Smooth muscle cell (in vitro differentiated cells): Measurements from ENCODE around the gene KCNQ1. TPM values are rescaled to one million over a fixed set of nuclear protein-coding genes. Genes with fewer than 3 reads are reported as not detected.

ENCODE experiments used
- DNase-seq: peaks from one replicate; lab custom pipeline; 2025; ENCODE audit not compliant: unreplicated experiment; lab: John Stamatoyannopoulos, UW
- H2AFZ ChIP-seq: fragments of 200-600 bp; sonication (generic); 2 replicates; pipeline ENCODE4 v1.6.0; 2016; ENCODE audit warnings: antibody characterized with exemption, low read depth, mild to moderate bottlenecking
- H3F3A ChIP-seq: fragments of 200-600 bp; sonication (generic); 2 replicates; pipeline ENCODE4 v1.6.0; 2017; ENCODE audit warnings: antibody characterized with exemption, low read depth
- H3K27ac ChIP-seq: fragments of 200-600 bp; sonication (generic); 2 replicates; pipeline ENCODE4 v1.5.1; 2016; ENCODE audit warnings: low read depth, mild to moderate bottlenecking
- H3K27me3 ChIP-seq: fragments of 200-600 bp; sonication (generic); 2 replicates; pipeline ENCODE4 v1.6.1; 2016; ENCODE audit warnings: low read depth, mild to moderate bottlenecking
- H3K36me3 ChIP-seq: fragments of 200-600 bp; sonication (generic); 2 replicates; pipeline ENCODE4 v1.5.1; 2016; ENCODE audit warnings: low read depth
- H3K4me1 ChIP-seq: fragments of 200-600 bp; sonication (generic); 2 replicates; pipeline ENCODE4 v1.5.1; 2016; ENCODE audit warnings: low read depth
- H3K4me2 ChIP-seq: fragments of 200-600 bp; sonication (generic); 2 replicates; pipeline ENCODE4 v1.6.0; 2016; ENCODE audit warnings: mild to moderate bottlenecking
- H3K4me3 ChIP-seq: fragments of 200-600 bp; sonication (generic); 2 replicates; pipeline ENCODE4 v1.5.1; 2016; ENCODE audit warnings: mild to moderate bottlenecking
- H3K79me2 ChIP-seq: fragments of 200-600 bp; sonication (generic); 2 replicates; pipeline ENCODE4 v1.6.0; 2016; ENCODE audit warnings: low read depth, mild to moderate bottlenecking
- H3K9ac ChIP-seq: fragments of 200-600 bp; sonication (generic); 2 replicates; pipeline ENCODE4 v1.6.0; 2016; ENCODE audit warnings: low read depth
- H3K9me3 ChIP-seq: fragments of 200-600 bp; sonication (generic); replicated peaks from 2 replicates; pipeline ENCODE4 v1.5.1; 2016; ENCODE audit warnings: low read depth
- H4K20me1 ChIP-seq: fragments of 200-600 bp; sonication (generic); 2 replicates; pipeline ENCODE4 v1.6.0; 2016; ENCODE audit warnings: low read depth
- WGBS: methylation state at CpG from one replicate; pipeline ENCODE4 v1.1.7; 2016; ENCODE audit warnings: low lambda C conversion rate; 5-methylcytosine and 5-hydroxymethylcytosine counted together
- polyA plus RNA-seq: library from polyadenylated mRNA; unstranded; fragments of >200 nt; fragmentation: Nextera tagmentation; extraction: Ambion mirVana; gene quantifications from 2 replicates; pipeline ENCODE4 v1.2.1, GENCODE V29; 2016
- total RNA-seq: library from RNA; depleted of rRNA; stranded (reverse); fragments of >200 nt; gene quantifications from 2 replicates; pipeline ENCODE4 v1.2.3, GENCODE V29; 2014
- TF ChIP-seq, protein P1 (sequence below): fragments of 200-600 bp; sonication (generic); IDR thresholded peaks from 2 replicates; pipeline ENCODE4 v1.5.1; 2017; ENCODE audit warnings: borderline replicate concordance, mild to moderate bottlenecking, antibody characterized with exemption; ENCODE audit not compliant: insufficient read depth, poor library complexity, severe bottlenecking

Gene KCNQ1
- total and polyA plus RNA-seq, 2 experiments from 2014 or later, result 1.3 to 2.3 TPM

DNA sequence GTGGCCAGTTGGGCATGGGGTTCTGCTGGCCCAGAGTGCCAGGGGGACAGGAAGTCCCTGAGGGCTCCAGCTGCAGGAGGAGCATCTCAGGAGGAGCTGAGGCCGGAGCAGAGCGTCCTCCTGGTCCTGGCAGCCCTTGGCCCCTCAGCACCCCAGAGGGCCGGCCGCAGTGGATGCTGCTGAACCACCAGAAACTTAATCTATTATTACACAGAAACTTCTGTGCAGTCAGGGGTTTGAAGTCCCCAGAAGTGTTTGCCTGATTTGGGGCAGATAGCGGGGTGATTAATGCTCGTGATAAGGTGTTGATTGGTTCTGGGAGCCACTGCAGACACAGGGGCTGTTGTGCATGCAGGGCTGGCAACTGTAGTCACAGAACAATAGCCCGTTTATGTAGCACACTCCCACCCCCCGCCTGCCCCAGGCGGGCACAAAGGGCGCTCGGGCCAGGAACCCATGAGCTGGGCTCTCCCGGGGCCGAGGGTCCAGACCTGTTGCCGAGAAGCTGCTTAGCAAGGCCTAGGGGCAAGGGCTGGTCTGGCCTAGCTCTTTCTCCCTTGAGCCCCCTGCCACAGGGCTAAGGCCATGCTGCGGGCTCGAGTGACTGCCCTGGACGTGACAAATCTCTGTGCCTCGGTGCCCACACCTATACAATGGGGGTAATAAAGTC, 284.0 kb downstream of the KCNQ1 start:
- H2AFZ ChIP-seq, result no peak overlapping the region
- H3K27me3 ChIP-seq, result no peaks in the 10 kb centered on the region
- H4K20me1 ChIP-seq, result no peaks in the 10 kb centered on the region
- H3K9me3 ChIP-seq, result no peaks in the 10 kb centered on the region
- TF ChIP-seq, protein P1, sequence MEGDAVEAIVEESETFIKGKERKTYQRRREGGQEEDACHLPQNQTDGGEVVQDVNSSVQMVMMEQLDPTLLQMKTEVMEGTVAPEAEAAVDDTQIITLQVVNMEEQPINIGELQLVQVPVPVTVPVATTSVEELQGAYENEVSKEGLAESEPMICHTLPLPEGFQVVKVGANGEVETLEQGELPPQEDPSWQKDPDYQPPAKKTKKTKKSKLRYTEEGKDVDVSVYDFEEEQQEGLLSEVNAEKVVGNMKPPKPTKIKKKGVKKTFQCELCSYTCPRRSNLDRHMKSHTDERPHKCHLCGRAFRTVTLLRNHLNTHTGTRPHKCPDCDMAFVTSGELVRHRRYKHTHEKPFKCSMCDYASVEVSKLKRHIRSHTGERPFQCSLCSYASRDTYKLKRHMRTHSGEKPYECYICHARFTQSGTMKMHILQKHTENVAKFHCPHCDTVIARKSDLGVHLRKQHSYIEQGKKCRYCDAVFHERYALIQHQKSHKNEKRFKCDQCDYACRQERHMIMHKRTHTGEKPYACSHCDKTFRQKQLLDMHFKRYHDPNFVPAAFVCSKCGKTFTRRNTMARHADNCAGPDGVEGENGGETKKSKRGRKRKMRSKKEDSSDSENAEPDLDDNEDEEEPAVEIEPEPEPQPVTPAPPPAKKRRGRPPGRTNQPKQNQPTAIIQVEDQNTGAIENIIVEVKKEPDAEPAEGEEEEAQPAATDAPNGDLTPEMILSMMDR, result no peak
- H3K79me2 ChIP-seq, result no peaks in the 10 kb centered on the region
- 71% methylated on average over 18 of the region's 18 CpGs for WGBS
- no peak overlapping the region for H3K9ac ChIP-seq
- H3F3A ChIP-seq, result no peaks in the 10 kb centered on the region
- H3K4me2 ChIP-seq, result no peak overlapping the region
- DNase-seq, result no peak
- H3K36me3 ChIP-seq, result no peaks in the 10 kb centered on the region
- H3K4me1 ChIP-seq, result no peaks in the 10 kb centered on the region
- no peak overlapping the region for H3K27ac ChIP-seq
- no peak overlapping the region for H3K4me3 ChIP-seq

GRCh38 chr11:2729841-2730240, 285.0 kb downstream of the KCNQ1 start:
- H3K79me2 ChIP-seq, result no peaks in the 10 kb centered on the region
- H3K27me3 ChIP-seq, result no peaks in the 10 kb centered on the region
- no peak overlapping the region for H2AFZ ChIP-seq
- H3K27ac ChIP-seq, result no peak overlapping the region
- no peaks in the 10 kb centered on the region for H3K36me3 ChIP-seq
- DNase-seq, result no peak
- H3K4me3 ChIP-seq, result no peak overlapping the region
- peaks cover 3% of the 10 kb centered on the region for H3K4me1 ChIP-seq
- WGBS, result 95% methylated on average over 9 of the region's 9 CpGs
- H4K20me1 ChIP-seq, result no peaks in the 10 kb centered on the region
- TF ChIP-seq, protein P1, result no peak
- H3K4me2 ChIP-seq, result no peak overlapping the region
- no peaks in the 10 kb centered on the region for H3K9me3 ChIP-seq
- no peaks in the 10 kb centered on the region for H3F3A ChIP-seq
- no peak overlapping the region for H3K9ac ChIP-seq

DNA sequence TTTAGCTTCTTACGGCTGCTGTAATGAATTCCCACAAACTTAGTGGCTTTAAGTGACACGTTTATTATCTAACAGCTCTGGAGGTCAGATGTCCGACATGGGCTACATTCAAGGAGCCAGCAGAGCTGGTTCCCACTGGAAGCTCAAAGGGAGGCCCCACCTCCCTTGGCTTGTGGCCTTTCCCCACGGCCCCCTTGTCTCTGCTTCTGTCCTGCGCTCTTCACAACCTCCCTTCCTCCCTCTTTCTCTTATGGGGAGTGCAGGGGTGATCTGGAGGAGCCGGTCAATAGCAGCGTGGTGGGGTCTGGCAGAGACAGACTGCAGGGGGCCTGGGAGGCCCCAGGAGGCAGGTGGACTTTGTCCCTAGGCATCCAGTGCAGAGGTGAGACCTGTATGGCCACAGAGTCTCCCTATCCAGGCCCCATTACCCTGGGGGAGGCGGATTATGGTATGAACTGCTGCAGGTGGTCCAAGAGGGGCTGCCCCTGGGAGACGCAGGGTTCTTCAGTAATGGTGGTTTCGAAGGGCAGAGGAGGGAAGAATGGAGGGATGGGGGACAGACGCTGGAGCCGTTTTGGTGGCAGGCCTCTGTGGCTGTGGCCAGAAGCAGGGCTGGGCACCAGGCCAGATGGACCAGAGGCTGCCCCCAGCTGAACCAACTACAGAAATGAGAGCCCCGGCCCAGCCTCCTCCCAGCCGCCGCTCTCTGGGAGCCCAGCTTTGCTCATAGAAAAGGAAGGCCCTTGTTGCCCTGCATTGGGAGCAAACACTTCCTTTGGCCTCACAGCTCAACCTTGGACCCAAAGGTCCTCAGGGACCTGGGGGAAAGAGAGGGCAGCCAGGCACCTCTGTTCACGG, 285.7 kb downstream of the KCNQ1 start:
- no peak overlapping the region for H3K27ac ChIP-seq
- no peaks in the 10 kb centered on the region for H3K27me3 ChIP-seq
- 79% methylated on average over 16 of the region's 16 CpGs for WGBS
- H3K79me2 ChIP-seq, result no peaks in the 10 kb centered on the region
- peaks cover 3% of the 10 kb centered on the region for H3K4me1 ChIP-seq
- no peak overlapping the region for H3K4me3 ChIP-seq
- TF ChIP-seq, protein P1, result no peak
- H4K20me1 ChIP-seq, result no peaks in the 10 kb centered on the region
- H3K4me2 ChIP-seq, result no peak overlapping the region
- H2AFZ ChIP-seq, result no peak overlapping the region
- H3K9ac ChIP-seq, result no peak overlapping the region
- no peaks in the 10 kb centered on the region for H3F3A ChIP-seq
- H3K36me3 ChIP-seq, result no peaks in the 10 kb centered on the region
- DNase-seq, result no peak
- no peaks in the 10 kb centered on the region for H3K9me3 ChIP-seq
